CD8-positive, alpha-beta memory T cell (primary cell): Measurements from ENCODE around the gene STRBP. TPM values are rescaled to one million over a fixed set of nuclear protein-coding genes. Genes with fewer than 3 reads are reported as not detected.

Experiments used
- CTCF ChIA-PET: fragments of 350-600 bp; sonication (Branson Sonifier 250); formaldehyde crosslinking; loops from one replicate; lab custom pipeline; 2021; ENCODE audit warnings: antibody characterized with exemption; lab: Charles Lee
- POLR2A ChIA-PET: fragments of 350-600 bp; sonication (Branson Sonifier 250); formaldehyde crosslinking; loops from one replicate; lab custom pipeline; 2021; ENCODE audit warnings: antibody characterized with exemption; lab: Charles Lee
- DNase-seq, 5 donors: peaks; one replicate each; pipeline versions ENCODE4 v3.0.0 to v3.0.0-alpha.2; 2020 to 2022; ENCODE audit warnings: mixed read lengths in 1 of 5
- H3K27ac ChIP-seq: one replicate; pipeline ENCODE4 v1.7.0; 2013; ENCODE audit warnings: low read depth, mild to moderate bottlenecking, low read length, moderate library complexity
- H3K27me3 ChIP-seq: 2 replicates; pipeline ENCODE4 v1.7.0; 2013; ENCODE audit warnings: low read length, mild to moderate bottlenecking; ENCODE audit not compliant: insufficient read depth, poor library complexity, severe bottlenecking
- H3K36me3 ChIP-seq: 2 replicates; pipeline ENCODE4 v1.7.0; 2013; ENCODE audit warnings: mild to moderate bottlenecking, low read length, moderate library complexity; ENCODE audit not compliant: insufficient read depth
- H3K4me1 ChIP-seq: 2 replicates; pipeline ENCODE4 v1.7.0; 2013; ENCODE audit warnings: mild to moderate bottlenecking, low read length, moderate library complexity; ENCODE audit not compliant: insufficient read depth
- H3K4me3 ChIP-seq: 2 replicates; pipeline ENCODE4 v1.7.0; 2013; ENCODE audit warnings: mild to moderate bottlenecking, low read length
- H3K9me3 ChIP-seq: 2 replicates; pipeline ENCODE4 v1.7.0; 2013; ENCODE audit warnings: mild to moderate bottlenecking, low read length
- H3K27ac Mint-ChIP-seq, 8 donors: one replicate each; pipeline ENCODE4 v1.8.0; 2020 to 2021; ENCODE audit warnings: mixed read lengths in 8 of 8, mild to moderate bottlenecking in 6 of 8, inconsistent platforms in 3 of 8, moderate library complexity in 3 of 8
- H3K27me3 Mint-ChIP-seq, 2 donors: one replicate each; pipeline ENCODE4 v1.8.0; 2020 to 2021; ENCODE audit warnings: mixed read lengths in 2 of 2, mild to moderate bottlenecking in 1 of 2, moderate library complexity in 1 of 2
- H3K36me3 Mint-ChIP-seq, 3 donors: one replicate each; pipeline ENCODE4 v1.8.0; 2020 to 2021; ENCODE audit warnings: mixed read lengths in 3 of 3, inconsistent platforms in 1 of 3, mild to moderate bottlenecking in 1 of 3
- H3K4me1 Mint-ChIP-seq, 3 donors: one replicate each; pipeline ENCODE4 v1.8.0; 2020 to 2021; ENCODE audit warnings: mixed read lengths in 3 of 3, inconsistent platforms in 1 of 3, mild to moderate bottlenecking in 1 of 3
- H3K4me3 Mint-ChIP-seq, 7 donors: one replicate each; pipeline ENCODE4 v1.8.0; 2020 to 2021; ENCODE audit warnings: mixed read lengths in 7 of 7, mild to moderate bottlenecking in 6 of 7, moderate library complexity in 4 of 7, inconsistent platforms in 2 of 7
- H3K9me3 Mint-ChIP-seq, 5 donors: one replicate each; pipeline ENCODE4 v1.8.0; 2020 to 2022; ENCODE audit warnings: mixed read lengths in 5 of 5, mild to moderate bottlenecking in 3 of 5, moderate library complexity in 2 of 5, inconsistent platforms in 1 of 5
- polyA plus RNA-seq: library from polyadenylated mRNA; unstranded; fragments of 300-500 nt; fragmentation: Illumina TruSeq; gene quantifications from one replicate; pipeline ENCODE4 v1.2.3, GENCODE V29; 2021
- total RNA-seq, 2 experiments: library from RNA; stranded (reverse); gene quantifications; one replicate each; pipeline ENCODE4 v1.2.3, GENCODE V29; 2021

The STRBP gene
- total and polyA plus RNA-seq, 3 experiments from 2014 or later, result 22.2 to 32.3 (median 31.4) TPM

DNA sequence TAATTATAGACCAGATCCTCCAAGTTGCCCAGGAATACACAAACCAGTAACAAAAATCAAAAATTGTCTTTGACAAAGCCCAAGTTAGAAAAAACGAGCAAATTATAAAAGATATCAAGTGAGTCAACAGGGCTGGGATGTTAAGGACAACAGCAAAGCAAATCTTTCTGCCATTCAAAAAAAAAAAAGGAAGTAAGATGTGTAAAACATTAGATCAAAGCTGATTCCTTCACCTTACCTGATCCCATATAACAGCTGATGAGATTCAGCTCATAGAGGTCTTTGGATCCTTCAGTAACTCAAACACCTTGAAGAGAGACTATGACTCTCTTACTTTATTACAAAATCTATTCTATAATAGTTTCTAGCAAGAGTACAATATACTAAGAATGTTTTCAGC lies 100.9 kb downstream of the STRBP start:
- Mint-ChIP-seq H3K27me3 (no peaks in the 10 kb centered on the region), H3K9me3 (no peaks in the 10 kb centered on the region), H3K4me1 (no peaks in the 10 kb centered on the region), H3K27ac (peak overlapping the region in 1 of 8 donors; percentile 37), H3K36me3 (peaks cover 0 to 26% (median 12%) of the 10 kb centered on the region in 3 donors), H3K4me3 (no peak overlapping the region)
- Histone ChIP-seq H3K27ac (no peak overlapping the region), H3K36me3 (no peaks in the 10 kb centered on the region), H3K9me3 (no peaks in the 10 kb centered on the region), H3K4me3 (no peak overlapping the region), H3K27me3 (no peaks in the 10 kb centered on the region), H3K4me1 (no peaks in the 10 kb centered on the region)
- DNase-seq, result no peak
- POLR2A ChIA-PET, result no interaction called here
- CTCF ChIA-PET, result no interaction called here

- ChIA-PET CTCF (no interaction called here), POLR2A (no interaction called here)
- H3K4me3 Mint-ChIP-seq, result no peak overlapping the region
- H3K36me3 Mint-ChIP-seq, result peaks cover 0 to 18% (median 7%) of the 10 kb centered on the region in 3 donors
- no peak overlapping the region for H3K27ac Mint-ChIP-seq
- H3K9me3 ChIP-seq, result no peaks in the 10 kb centered on the region
- no peaks in the 10 kb centered on the region for H3K36me3 ChIP-seq
- no peak for DNase-seq
- no peaks in the 10 kb centered on the region for H3K9me3 Mint-ChIP-seq
- no peaks in the 10 kb centered on the region for H3K27me3 ChIP-seq
- no peaks in the 10 kb centered on the region for H3K4me1 Mint-ChIP-seq
- H3K4me3 ChIP-seq, result no peak overlapping the region
- H3K27me3 Mint-ChIP-seq, result no peaks in the 10 kb centered on the region
- no peak overlapping the region for H3K27ac ChIP-seq
- H3K4me1 ChIP-seq, result no peaks in the 10 kb centered on the region
Observed at GRCh38 chr9:123165813-123166212, 102.6 kb downstream of the STRBP start.

GRCh38 chr9:123164285-123164684 lies 104.1 kb downstream of the STRBP start:
- no peaks in the 10 kb centered on the region for H3K9me3 Mint-ChIP-seq
- no peak overlapping the region for H3K27ac Mint-ChIP-seq
- POLR2A ChIA-PET, result no interaction called here
- Histone ChIP-seq H3K27ac (no peak overlapping the region), H3K4me1 (no peaks in the 10 kb centered on the region), H3K36me3 (no peaks in the 10 kb centered on the region), H3K9me3 (no peaks in the 10 kb centered on the region), H3K27me3 (no peaks in the 10 kb centered on the region), H3K4me3 (no peak overlapping the region)
- no peak overlapping the region for H3K4me3 Mint-ChIP-seq
- H3K4me1 Mint-ChIP-seq, result no peaks in the 10 kb centered on the region
- H3K27me3 Mint-ChIP-seq, result no peaks in the 10 kb centered on the region
- peaks cover 0 to 18% (median 8%) of the 10 kb centered on the region in 3 donors for H3K36me3 Mint-ChIP-seq
- CTCF ChIA-PET, result no interaction called here
- no peak for DNase-seq

DNA sequence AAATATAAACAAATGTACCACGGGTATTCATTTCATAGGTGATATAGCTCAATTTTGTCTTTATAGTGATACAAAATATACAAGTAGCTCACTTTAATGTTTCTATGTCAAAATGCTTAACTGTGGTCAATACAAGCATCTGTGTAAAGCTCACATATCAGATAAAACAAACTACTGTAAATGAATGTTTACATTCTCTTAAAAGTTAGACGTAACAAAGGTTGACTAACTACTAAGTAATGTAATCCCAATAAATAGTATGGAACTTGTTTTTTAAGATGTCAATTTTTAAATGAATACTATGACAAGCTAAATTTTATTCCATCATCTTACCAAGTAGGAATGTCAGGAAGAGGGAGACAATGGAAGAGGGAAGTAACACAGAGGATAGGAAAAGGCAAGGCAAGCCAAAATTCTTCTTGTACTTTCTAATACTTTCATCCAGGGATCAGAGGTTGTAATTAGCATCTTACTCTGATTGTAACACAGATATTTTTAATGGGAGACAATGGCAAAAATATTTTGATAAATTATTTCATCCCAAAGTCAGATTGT lies 105.5 kb downstream of the STRBP start:
- no peak overlapping the region for H3K4me3 ChIP-seq
- DNase-seq, result no peak
- Mint-ChIP-seq H3K27ac (no peak overlapping the region), H3K4me3 (no peak overlapping the region), H3K27me3 (no peaks in the 10 kb centered on the region), H3K4me1 (no peaks in the 10 kb centered on the region), H3K9me3 (no peaks in the 10 kb centered on the region), H3K36me3 (peaks cover 0 to 20% (median 8%) of the 10 kb centered on the region in 3 donors)
- no peaks in the 10 kb centered on the region for H3K27me3 ChIP-seq
- CTCF ChIA-PET, result no interaction called here
- H3K9me3 ChIP-seq, result no peaks in the 10 kb centered on the region
- no peaks in the 10 kb centered on the region for H3K36me3 ChIP-seq
- H3K4me1 ChIP-seq, result no peaks in the 10 kb centered on the region
- POLR2A ChIA-PET, result no interaction called here
- no peak overlapping the region for H3K27ac ChIP-seq

- no peaks in the 10 kb centered on the region for H3K36me3 ChIP-seq
- no peaks in the 10 kb centered on the region for H3K9me3 ChIP-seq
- H3K27me3 Mint-ChIP-seq, result no peaks in the 10 kb centered on the region
- POLR2A ChIA-PET, result no interaction called here
- no peak overlapping the region for H3K27ac Mint-ChIP-seq
- no peaks in the 10 kb centered on the region for H3K27me3 ChIP-seq
- H3K9me3 Mint-ChIP-seq, result no peaks in the 10 kb centered on the region
- no peaks in the 10 kb centered on the region for H3K4me1 Mint-ChIP-seq
- CTCF ChIA-PET, result no interaction called here
- DNase-seq, result no peak
- H3K36me3 Mint-ChIP-seq, result peaks cover 3 to 23% (median 11%) of the 10 kb centered on the region in 3 donors
- H3K4me3 ChIP-seq, result no peak overlapping the region
- H3K27ac ChIP-seq, result no peak overlapping the region
- no peaks in the 10 kb centered on the region for H3K4me1 ChIP-seq
- no peak overlapping the region for H3K4me3 Mint-ChIP-seq
Observed at GRCh38 chr9:123162360-123162759, 106.0 kb downstream of the STRBP start.

DNA sequence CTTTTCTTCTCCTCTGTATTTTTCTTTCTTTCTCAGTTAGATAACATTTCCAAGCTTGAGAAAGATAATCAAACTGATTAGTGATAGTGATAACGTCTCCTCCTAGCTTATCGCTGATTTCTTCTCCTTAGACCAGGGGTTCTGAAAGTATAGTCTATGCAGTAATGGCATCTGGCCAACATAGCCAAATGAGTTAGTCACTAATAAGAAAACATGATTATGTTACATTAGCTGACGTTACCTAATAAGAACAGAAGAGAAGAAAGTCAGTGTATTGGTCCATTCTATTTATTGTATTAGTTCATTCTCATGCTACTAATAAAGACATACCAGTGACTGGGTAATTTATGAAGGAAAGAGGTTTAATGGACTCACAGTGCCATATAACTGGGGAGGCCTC lies 111.2 kb downstream of the STRBP start:
- Mint-ChIP-seq H3K4me3 (no peak overlapping the region), H3K9me3 (no peaks in the 10 kb centered on the region), H3K36me3 (peaks cover 7 to 21% (median 13%) of the 10 kb centered on the region in 3 donors), H3K4me1 (no peaks in the 10 kb centered on the region), H3K27me3 (no peaks in the 10 kb centered on the region), H3K27ac (no peak overlapping the region)
- Histone ChIP-seq H3K4me1 (no peaks in the 10 kb centered on the region), H3K9me3 (no peaks in the 10 kb centered on the region), H3K36me3 (no peaks in the 10 kb centered on the region), H3K27me3 (no peaks in the 10 kb centered on the region), H3K4me3 (no peak overlapping the region), H3K27ac (no peak overlapping the region)
- DNase-seq, result no peak
- ChIA-PET POLR2A (no interaction called here), CTCF (no interaction called here)

- Mint-ChIP-seq H3K4me3 (no peak overlapping the region), H3K36me3 (peaks cover 12 to 28% (median 23%) of the 10 kb centered on the region in 3 donors), H3K27ac (no peak overlapping the region), H3K9me3 (no peaks in the 10 kb centered on the region), H3K4me1 (no peaks in the 10 kb centered on the region), H3K27me3 (no peaks in the 10 kb centered on the region)
- Histone ChIP-seq H3K9me3 (no peaks in the 10 kb centered on the region), H3K36me3 (no peaks in the 10 kb centered on the region), H3K27me3 (no peaks in the 10 kb centered on the region), H3K4me1 (no peaks in the 10 kb centered on the region), H3K27ac (no peak overlapping the region), H3K4me3 (no peak overlapping the region)
- POLR2A ChIA-PET, result no interaction called here
- DNase-seq, result no peak
- CTCF ChIA-PET, result no interaction called here
Observed at GRCh38 chr9:123150708-123151503, 117.5 kb downstream of the STRBP start.

DNA sequence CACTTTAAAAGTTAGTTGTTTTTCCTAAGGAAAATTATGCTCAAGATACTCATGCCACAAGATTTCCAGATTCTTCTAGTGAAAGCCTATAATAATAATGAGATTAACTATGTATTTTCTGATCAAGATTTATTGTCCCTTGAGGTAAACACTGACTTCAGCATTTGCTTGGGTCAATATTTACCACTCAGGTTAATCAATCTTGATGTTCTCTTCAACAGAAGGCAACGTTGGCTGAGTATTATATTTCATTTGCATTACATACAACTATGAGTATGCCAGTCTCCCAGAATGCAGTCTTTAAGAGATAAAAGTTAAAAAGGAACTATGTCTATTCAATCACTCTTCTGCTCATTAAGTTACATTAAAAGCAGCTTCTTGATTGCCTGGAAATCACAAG lies 119.3 kb downstream of the STRBP start:
- no peaks in the 10 kb centered on the region for H3K4me1 ChIP-seq
- Mint-ChIP-seq H3K4me1 (no peaks in the 10 kb centered on the region), H3K9me3 (no peaks in the 10 kb centered on the region), H3K4me3 (no peak overlapping the region), H3K27me3 (no peaks in the 10 kb centered on the region), H3K36me3 (peaks cover 16 to 36% (median 25%) of the 10 kb centered on the region in 3 donors), H3K27ac (no peak overlapping the region)
- DNase-seq, result no peak
- ChIA-PET POLR2A (no interaction called here), CTCF (no interaction called here)
- no peak overlapping the region for H3K27ac ChIP-seq
- no peak overlapping the region for H3K4me3 ChIP-seq
- H3K27me3 ChIP-seq, result no peaks in the 10 kb centered on the region
- no peaks in the 10 kb centered on the region for H3K9me3 ChIP-seq
- no peaks in the 10 kb centered on the region for H3K36me3 ChIP-seq
